ENCODE data around the gene FAM200C.
"Not testable (repeated sequence)": the region's sequence is repeated elsewhere in the genome, so short reads cannot be mapped to it uniquely, and the experiment has no call there.

Gene FAM200C

GRCh38 chr5:160442824-160443431, 43.1 kb upstream of the FAM200C start:
- TF ChIP-seq ELF4 (IDR thresholded peaks at IDR 0.05), result no peak
- TF ChIP-seq LEF1 (IDR thresholded peaks at IDR 0.05; ENCODE audit: borderline replicate concordance), result no peak
- no peak for TF ChIP-seq FOXM1 (IDR thresholded peaks at IDR 0.05; ENCODE audit: borderline replicate concordance)
- TF ChIP-seq TARDBP (IDR thresholded peaks at IDR 0.05), result no peak
- TF ChIP-seq ARNT (IDR thresholded peaks at IDR 0.05), result no peak
- no peak for TF ChIP-seq HDGF (IDR thresholded peaks at IDR 0.05; ENCODE audit: borderline replicate concordance)
- no peak for TF ChIP-seq BHLHE40 (IDR thresholded peaks at IDR 0.05; ENCODE audit: borderline replicate concordance)
- TF ChIP-seq FOXA1 (IDR thresholded peaks at IDR 0.05), result no peak
- TF ChIP-seq, protein P1, sequence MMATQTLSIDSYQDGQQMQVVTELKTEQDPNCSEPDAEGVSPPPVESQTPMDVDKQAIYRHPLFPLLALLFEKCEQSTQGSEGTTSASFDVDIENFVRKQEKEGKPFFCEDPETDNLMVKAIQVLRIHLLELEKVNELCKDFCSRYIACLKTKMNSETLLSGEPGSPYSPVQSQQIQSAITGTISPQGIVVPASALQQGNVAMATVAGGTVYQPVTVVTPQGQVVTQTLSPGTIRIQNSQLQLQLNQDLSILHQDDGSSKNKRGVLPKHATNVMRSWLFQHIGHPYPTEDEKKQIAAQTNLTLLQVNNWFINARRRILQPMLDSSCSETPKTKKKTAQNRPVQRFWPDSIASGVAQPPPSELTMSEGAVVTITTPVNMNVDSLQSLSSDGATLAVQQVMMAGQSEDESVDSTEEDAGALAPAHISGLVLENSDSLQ (IDR thresholded peaks at IDR 0.05), result no peak
- DNase-seq (ENCODE audit: extremely low spot score), result no peak
- POLR2A ChIA-PET, result no interaction called here
- CTCF ChIA-PET, result interaction anchor here (0.7 to 1.1 kb wide), 2 partner anchors 11 to 1396 kb away, joined by 3 read pairs; no protein-coding TSS in a partner anchor

DNA sequence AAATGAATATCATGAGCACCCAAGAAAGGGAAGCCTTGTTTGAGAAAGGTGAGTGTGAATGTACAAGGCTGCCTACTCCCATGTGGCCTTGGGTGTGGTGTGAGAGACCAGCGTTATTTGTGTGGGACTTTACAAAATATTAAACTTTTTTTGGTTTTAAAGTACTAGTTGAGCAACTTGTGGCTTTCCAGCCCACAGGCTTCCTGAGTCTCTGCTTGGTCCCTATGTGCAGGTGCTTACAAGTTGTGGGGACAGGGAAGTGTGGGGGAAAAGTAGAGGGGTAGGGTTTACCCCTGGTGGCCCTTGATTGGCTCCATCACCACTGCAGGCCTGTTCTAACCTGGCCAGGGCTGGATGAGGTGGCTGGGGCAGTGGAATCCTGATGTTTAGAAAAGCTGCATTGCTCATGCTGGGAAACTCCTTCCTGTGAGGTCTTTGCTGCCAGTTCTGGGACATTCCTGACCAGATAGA, 41.5 kb upstream of the FAM200C start:
- ChIA-PET POLR2A (interaction anchor here (1.4 kb wide), 1 partner anchor 23 kb away, joined by 3 read pairs; no protein-coding TSS in a partner anchor), CTCF (interaction anchor here (0.6 kb wide), 1 partner anchor 22 kb away, joined by 3 read pairs; no protein-coding TSS in a partner anchor)
- TF ChIP-seq ZNF384 (IDR thresholded peaks at IDR 0.05), result no peak
- TF ChIP-seq ARNT (IDR thresholded peaks at IDR 0.05), result no peak
- no peak for TF ChIP-seq NFRKB (IDR thresholded peaks at IDR 0.05)
- no peak for TF ChIP-seq FOXA1 (IDR thresholded peaks at IDR 0.05)
- TF ChIP-seq L3MBTL2 (conservative IDR thresholded peaks at IDR 0.05), result no peak
- no peak for TF ChIP-seq FOXM1 (IDR thresholded peaks at IDR 0.05; ENCODE audit: borderline replicate concordance)
- no peak for TF ChIP-seq HDGF (IDR thresholded peaks at IDR 0.05; ENCODE audit: borderline replicate concordance)
- no peak for TF ChIP-seq CTBP1 (IDR thresholded peaks at IDR 0.05; ENCODE audit: borderline replicate concordance)
- TF ChIP-seq, protein P1 (IDR thresholded peaks at IDR 0.05), result no peak
- TF ChIP-seq SP1 (IDR thresholded peaks at IDR 0.05), result no peak
- no peak for TF ChIP-seq TARDBP (IDR thresholded peaks at IDR 0.05)
- no peak for TF ChIP-seq ELF4 (IDR thresholded peaks at IDR 0.05)
- TF ChIP-seq FOXK2 (IDR thresholded peaks at IDR 0.05), result no peak
- DNase-seq (ENCODE audit: extremely low spot score), result no peak

DNA sequence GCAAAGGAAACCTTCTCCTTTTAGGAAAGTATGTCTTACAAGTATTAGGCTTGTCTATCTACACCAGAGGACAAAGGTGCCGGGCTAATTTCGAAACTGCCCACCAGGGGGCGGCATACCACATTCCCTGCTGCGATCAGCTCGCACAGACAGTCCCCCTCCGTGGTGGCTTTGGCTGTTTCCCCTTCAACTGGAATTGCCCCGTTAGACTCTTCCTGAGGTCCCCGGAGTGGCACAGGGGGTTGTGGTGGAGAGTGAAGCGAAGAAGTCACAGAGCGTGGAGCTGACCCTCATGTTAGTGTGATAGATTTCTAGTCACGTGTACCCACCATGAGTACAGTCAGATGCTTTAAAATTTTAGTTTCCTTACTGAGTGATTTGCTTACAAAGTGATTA, 39.3 kb upstream of the FAM200C start:
- TF ChIP-seq HDGF (IDR thresholded peaks at IDR 0.05; ENCODE audit: borderline replicate concordance) (no peak), L3MBTL2 (conservative IDR thresholded peaks at IDR 0.05) (peak; percentile 32)
- POLR2A ChIA-PET, result no interaction called here
- peak; percentile 83 for DNase-seq (ENCODE audit: extremely low spot score)
- CTCF ChIA-PET, result interaction anchor here (0.6 to 2.9 kb wide), 16 partner anchors 8 to 237 kb away, joined by 3 to 18 read pairs (median 4); partner anchors contain the start of gene PTTG1

- peak; percentile 63 for DNase-seq (ENCODE audit: extremely low spot score)
- TF ChIP-seq ZNF384 (IDR thresholded peaks at IDR 0.05), result no peak
- TF ChIP-seq CTBP1 (IDR thresholded peaks at IDR 0.05; ENCODE audit: borderline replicate concordance), result 0 out of 2 replicates have a peak, but pooled peaks have one; percentile 40
- TF ChIP-seq L3MBTL2 (conservative IDR thresholded peaks at IDR 0.05), result no peak
- TF ChIP-seq HDGF (IDR thresholded peaks at IDR 0.05; ENCODE audit: borderline replicate concordance), result no peak
- TF ChIP-seq, protein P1 (IDR thresholded peaks at IDR 0.05), result peak; percentile 19; the same call in 1 of the 2 replicates
- POLR2A ChIA-PET, result interaction anchor here (1.2 kb wide), 1 partner anchor 17 kb away, joined by 6 read pairs; the partner anchor contains the start of gene PTTG1
- CTCF ChIA-PET, result interaction anchor here (0.7 to 2.9 kb wide), 18 partner anchors 10 to 413 kb away, joined by 3 to 18 read pairs (median 4); partner anchors contain the start of gene PTTG1
Observed at GRCh38 chr5:160438316-160439204, 38.7 kb upstream of the FAM200C start.

DNA sequence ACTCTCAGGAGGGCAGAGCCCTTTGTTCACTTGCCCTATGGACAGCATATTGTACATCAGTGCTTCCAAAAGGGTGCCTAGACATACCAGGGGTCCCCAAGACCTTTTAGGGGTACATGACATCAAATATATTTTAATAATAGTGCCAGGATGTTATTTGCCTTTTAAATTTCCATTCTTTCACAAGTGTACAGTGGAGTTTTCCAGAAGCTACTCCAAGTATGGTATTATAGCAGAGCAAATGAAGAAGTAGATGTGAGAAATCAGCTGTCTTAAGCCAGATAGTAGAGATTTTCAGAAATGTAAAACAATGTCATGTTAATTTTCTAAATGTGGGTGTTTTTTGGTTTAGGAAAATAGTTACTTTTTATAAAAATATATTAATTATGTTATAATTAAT, 37.4 kb upstream of the FAM200C start:
- no peak for TF ChIP-seq ARNT (IDR thresholded peaks at IDR 0.05)
- TF ChIP-seq FOXK2 (IDR thresholded peaks at IDR 0.05), result no peak
- no peak for TF ChIP-seq HDGF (IDR thresholded peaks at IDR 0.05; ENCODE audit: borderline replicate concordance)
- TF ChIP-seq SUZ12 (IDR thresholded peaks at IDR 0.05), result no peak
- TF ChIP-seq ZNF384 (IDR thresholded peaks at IDR 0.05), result no peak
- TF ChIP-seq FOXM1 (IDR thresholded peaks at IDR 0.05; ENCODE audit: borderline replicate concordance), result no peak
- TF ChIP-seq, protein P1 (IDR thresholded peaks at IDR 0.05), result no peak
- no peak for TF ChIP-seq TARDBP (IDR thresholded peaks at IDR 0.05)
- TF ChIP-seq L3MBTL2 (conservative IDR thresholded peaks at IDR 0.05), result no peak
- TF ChIP-seq NFRKB (IDR thresholded peaks at IDR 0.05), result no peak
- POLR2A ChIA-PET, result no interaction called here
- DNase-seq (ENCODE audit: extremely low spot score), result no peak
- CTCF ChIA-PET, result interaction anchor here (1.5 kb wide), 1 partner anchor 24 kb away, joined by 6 read pairs; no protein-coding TSS in a partner anchor

DNA sequence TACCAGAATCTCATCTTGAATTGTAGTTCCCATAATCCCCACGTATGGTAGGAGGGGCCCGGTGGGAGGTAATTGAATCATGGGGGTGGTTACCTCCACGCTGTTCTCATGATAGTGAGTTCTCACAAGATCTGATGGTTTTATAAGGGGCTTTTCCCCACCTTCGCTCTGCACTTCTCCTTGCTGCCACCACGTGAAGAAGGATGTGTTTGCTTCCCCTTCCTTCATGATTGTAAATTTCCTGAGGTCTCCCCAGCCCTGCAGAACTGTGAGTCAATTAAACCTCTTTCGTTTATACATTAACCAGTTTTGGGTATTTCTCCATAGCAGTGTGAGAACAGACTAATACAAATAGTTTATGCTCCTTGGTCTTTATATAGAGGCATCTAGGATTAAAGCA, 36.8 kb upstream of the FAM200C start:
- CTCF ChIA-PET, result interaction anchor here (0.8 kb wide), 1 partner anchor 15 kb away, joined by 3 read pairs; the partner anchor contains the start of gene PTTG1
- POLR2A ChIA-PET, result not testable (repeated sequence)

More for the DNA sequence above, 36.8 kb upstream of the FAM200C start:
- not testable (repeated sequence) for DNase-seq (ENCODE audit: extremely low spot score)
